ENCODE results near the gene MYD88.

GRCh38 chr3:38128303-38128655, 10.2 kb upstream of the MYD88 start:
- no peak for TF ChIP-seq CTCF (IDR thresholded peaks at IDR 0.05 in 2 of 3, conservative IDR thresholded peaks at IDR 0.05 in 1 of 3; ENCODE audit: borderline replicate concordance in 1 of 3, insufficient read depth in 1 of 3, low read depth in 2 of 3, low read length in 2 of 3)
- TF ChIP-seq EZH2 (IDR thresholded peaks at IDR 0.05): no peak
- no peak for TF ChIP-seq CEBPB (IDR thresholded peaks at IDR 0.05; ENCODE audit: low read depth)
- no peak for TF ChIP-seq REST (IDR thresholded peaks at IDR 0.05; ENCODE audit: low read depth)
- TF ChIP-seq POLR2A (IDR thresholded peaks at IDR 0.05; ENCODE audit: borderline replicate concordance, extremely low read depth, insufficient read depth, insufficient read length): no peak
